Superior temporal gyrus (tissue), 1 donor: ENCODE results near the gene KLHL29.

ENCODE experiments used
- DNase-seq: peaks from one replicate; pipeline ENCODE4 v3.0.0-alpha.2; 2016; ENCODE audit errors: extremely low spot score

KLHL29 gene

DNA sequence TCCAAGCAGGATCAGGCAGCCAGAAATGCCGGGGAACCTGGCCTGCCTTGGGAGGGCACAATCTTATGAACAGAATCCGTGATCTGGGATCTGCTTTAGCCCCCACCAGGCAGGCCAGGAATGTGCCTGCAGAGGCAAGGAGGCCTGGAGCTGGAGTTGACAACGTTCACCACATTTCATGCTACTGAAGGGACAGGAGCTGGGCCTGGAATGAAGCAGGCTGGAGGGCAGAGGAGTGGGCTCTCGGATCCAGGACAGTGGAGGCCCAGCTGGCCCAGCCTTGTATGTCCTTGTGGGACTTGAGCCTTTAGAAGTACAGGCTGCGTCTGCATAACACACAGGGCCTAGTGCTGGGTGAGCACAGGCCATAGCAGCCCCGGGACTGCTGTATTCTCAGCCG is 91.8 kb downstream of the KLHL29 start:
- DNase-seq: no peak

- no peak for DNase-seq
These were observed 92.4 kb downstream of the KLHL29 start for GRCh38 chr2:23477392-23477791.

DNA sequence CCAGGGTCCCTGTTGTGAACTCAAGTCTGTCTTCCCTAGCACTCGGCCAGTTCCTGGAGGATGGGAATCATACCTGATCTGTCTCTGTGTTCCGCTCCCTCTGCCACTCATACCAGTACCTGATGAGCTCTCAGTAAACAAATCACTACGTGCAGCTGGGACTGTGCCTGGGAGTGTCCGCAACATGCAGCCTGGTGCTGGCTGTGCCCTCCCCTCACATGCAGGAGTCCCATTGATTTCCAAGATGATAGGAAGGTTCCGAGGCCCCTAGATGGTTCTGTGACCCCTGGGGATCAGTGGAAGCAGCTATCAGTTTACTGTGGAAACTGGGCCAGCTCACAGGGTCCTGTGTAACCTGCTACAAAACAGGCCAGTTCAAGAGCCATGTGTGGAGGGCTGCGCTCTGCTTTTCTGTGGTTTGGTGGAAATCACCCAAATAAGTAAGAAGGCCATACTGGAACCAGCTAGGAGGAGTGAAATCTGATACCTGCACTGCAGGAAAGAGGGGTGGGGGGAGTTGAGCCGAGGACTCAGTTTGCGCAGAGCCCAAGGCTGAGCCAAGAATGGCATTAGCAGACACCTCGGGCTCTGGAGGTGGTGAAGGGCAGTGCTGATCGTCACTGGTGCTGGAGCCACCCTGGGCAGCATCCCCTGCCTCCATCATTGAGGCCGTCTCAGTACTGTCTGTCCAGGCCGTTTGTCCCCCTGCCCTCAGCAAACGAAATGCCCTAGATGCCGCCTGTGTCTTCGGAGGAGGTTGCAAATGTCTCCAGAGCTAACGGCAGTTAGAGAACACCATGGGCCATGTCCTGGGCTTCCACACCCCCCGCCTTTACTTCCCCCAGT is 93.3 kb downstream of the KLHL29 start:
- DNase-seq: no peak

GRCh38 chr2:23478933-23479683 is 94.1 kb downstream of the KLHL29 start:
- no peak for DNase-seq

DNA sequence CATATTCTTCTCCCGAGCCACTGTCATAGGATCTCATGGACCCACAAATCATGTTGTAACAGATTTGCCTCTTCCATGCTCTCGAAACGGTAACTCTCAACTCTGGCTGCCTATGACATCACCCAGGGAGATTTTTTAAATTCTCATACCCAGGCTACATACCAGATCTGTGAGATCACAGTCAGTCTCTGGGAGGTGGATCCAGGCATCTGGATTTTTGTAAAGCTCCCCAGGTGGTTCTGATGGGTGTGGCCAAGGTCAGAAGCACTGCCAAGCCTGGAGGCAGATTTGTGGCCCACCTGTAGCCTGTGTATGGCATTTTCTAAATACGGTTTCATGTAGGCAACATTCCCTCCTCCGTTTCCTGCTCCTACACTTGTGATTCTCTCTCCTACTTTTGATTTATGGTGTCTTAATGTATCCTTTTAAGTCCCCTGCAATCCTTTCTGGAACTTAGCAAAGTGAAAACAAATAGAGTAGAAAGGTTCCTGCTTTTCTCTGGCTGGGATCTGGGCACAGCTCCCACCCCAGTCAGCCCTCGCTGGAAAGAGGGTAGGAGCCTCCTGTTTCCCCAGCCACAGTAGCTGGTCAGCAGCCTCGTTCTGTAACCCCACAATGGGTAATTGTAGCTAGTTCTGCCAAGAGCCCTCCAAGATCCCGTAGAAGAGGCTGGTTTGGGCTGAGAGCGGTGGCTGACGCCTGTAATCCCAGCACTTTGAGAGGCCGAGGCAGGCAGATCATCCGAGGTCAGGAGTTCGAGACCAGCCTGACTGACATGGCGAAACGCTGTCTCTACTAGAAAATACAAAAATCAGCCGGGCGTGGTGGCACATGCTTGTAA is 96.2 kb downstream of the KLHL29 start:
- DNase-seq: no peak

DNA sequence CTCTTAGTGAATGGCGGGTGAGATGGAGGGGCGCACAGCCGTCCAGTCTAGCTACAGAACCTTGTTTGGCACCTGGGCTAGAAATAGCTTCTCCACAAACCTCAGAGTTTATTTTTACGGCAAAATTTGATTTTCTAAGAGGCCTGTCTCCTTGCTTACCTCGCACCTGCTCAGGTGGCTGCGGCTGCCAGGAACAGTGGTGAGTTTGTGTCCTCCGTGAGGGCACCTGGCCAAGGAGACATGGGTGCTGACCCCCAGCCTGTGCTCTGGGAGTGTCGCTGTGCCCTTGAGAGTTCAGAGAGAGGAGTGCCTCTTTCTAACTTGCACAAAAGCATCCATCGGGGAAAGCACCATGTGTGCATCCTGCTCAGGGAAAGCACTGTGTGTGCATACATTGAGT is 97.2 kb downstream of the KLHL29 start:
- no peak for DNase-seq

DNA sequence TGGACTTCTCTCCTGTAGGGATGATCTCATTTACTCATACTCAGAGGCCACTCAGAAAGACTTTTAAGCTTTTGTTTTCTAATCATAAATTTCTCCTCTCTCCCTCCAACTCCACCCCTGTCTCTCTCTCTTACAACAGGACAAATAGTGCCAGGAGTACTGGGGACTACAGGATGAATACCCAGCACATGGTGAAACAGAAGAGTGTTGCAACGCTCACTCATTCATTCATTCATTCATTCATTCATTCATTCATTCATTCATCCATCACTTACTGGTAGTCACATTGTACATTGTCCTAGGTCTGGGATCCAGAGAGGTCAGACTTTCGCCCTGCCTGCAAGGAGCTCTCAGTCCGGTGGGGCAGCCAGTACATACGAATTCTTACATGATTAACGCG is 97.6 kb downstream of the KLHL29 start:
- no peak for DNase-seq

- no peak for DNase-seq
These were observed 98.8 kb downstream of the KLHL29 start for GRCh38 chr2:23483791-23484190.

- DNase-seq: no peak
These were observed 99.3 kb downstream of the KLHL29 start for GRCh38 chr2:23484275-23484674.

- DNase-seq: no peak
These were observed 99.8 kb downstream of the KLHL29 start for GRCh38 chr2:23484767-23485166.

DNA sequence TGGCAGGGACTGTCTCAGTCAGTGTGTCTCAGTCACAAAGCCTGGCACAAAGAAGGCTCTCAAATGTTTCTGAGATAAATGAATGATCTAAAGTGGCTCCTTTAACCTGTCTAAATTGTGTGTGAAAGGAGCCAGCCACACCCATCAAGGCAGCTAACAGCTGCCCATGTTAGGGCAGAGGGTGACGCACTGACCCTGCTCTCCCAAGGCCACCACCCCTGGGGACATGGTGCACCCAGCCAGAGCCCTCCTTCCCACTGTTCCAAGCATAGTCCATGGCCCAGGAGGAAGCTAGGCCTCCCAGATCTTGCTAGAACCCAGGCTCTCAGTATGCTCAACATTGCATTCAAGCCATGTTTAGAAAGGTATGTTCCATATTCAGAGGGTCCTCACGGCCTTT is 100.3 kb downstream of the KLHL29 start:
- DNase-seq: no peak

GRCh38 chr2:23485841-23486683 is 101.1 kb downstream of the KLHL29 start:
- no peak for DNase-seq

- DNase-seq: no peak
These were observed 101.7 kb downstream of the KLHL29 start for GRCh38 chr2:23486684-23487075.

DNA sequence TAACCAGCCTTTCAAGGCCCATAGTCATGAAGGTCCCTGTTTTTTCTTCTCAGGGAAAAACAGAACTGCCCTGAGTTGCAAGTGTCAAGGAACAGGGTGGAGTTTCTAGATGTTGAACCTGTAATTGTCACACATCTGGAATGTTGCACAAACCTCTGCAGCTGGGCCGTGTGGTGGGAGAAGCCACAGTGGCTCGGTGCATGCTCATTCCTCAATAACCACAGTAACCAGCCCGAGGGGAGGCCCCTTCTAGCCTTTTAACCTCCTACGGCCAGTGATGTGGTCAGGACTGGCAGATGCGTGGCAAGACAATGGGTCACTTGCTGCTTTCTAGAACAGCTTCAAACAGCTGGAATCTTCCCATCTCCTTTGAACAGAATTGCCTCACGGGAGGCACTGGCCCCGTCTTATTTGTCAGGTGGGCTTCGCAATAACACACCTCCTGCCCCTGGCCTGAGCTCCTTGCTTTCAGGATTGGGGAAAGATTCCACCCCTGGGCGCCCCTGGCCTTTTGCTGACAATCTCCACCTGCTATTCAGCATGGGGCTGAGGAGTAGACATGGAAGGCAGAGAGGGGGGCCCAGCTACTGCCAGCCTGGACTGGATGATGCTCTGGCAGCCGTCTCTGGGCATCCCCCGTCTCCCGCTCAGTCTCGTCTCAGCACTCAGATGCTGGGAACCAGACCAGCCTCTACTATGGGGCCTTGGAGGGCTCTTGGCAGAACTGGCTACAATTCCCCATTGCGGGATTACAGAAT is 102.9 kb downstream of the KLHL29 start:
- no peak for DNase-seq

DNA sequence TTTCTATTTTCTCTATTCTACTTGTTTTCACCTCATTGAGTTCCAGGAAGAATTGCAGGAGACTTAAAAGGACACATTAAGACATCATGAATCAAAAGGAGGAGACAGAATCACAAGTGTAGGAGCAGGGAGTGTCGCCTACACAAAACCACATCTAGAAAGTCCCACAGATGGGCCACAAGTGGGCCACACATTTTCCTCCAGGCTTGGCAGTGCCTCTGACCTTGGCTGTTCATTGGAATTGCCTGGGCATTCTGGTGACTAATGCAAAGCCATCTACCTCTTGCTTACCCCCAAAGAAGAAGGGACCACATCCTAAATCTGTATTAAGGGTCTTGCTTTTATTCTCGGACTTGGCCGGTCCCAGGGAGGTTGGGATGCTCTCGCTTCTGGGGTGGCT is 103.6 kb downstream of the KLHL29 start:
- DNase-seq: no peak

DNA sequence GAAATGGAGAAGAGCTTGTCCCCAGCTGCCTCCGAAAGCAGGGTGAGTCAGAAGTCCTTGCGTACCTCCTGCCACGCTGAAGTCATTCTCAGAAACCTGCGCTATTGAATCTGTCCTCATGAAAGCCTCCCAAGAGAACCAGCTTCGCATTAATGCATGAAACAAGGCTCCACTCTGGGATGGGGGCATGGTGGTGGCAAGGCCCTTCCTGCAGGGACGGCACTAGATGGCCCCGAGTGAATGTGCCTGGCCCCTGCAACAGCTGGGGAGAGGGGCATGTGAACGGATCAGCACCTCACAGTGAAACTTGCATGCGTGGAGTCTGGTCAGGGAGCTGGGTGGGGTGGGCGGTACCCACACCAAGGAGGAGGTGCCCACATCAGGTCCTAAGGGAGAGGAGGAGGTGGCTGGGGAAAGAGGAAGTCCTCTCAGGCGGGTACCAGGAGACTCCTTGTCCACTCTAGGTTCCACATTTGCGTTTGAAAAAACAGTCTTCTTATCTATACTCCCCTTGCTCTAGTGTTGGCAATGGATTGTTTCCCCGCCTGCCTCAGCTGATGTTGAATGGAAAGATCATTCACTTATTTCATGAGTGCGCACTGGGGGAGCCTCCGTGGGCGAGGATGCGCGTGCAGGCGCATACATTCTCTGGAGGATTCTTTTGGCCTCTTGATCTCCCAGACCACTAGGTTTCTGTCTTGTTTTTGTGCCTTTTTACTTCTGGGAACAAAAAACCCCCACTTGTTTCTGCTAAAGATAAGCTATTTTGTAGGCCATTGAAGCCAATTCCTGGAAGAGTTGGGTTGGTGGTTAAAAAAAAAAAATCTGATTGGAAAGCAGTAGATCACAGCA is 104.7 kb downstream of the KLHL29 start:
- no peak for DNase-seq

- DNase-seq: no peak
These were observed 106.8 kb downstream of the KLHL29 start for GRCh38 chr2:23491591-23492336.

DNA sequence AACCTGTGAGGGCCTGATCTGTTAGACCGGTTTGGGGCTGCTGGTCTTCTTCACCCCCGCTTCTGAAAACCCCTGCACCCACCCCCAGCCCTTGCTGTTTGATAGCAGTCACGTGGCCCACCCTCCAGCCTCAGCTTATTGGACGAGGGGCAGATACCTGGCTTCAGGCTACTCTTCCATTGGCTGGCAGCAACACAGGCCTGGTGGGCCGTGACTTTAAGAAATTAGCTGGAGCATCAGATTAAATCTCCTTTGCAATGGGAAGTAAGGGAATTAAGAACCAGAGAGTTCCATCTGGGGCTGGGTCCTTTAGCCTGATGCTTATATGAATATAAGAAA is 107.3 kb downstream of the KLHL29 start:
- DNase-seq: no peak

DNA sequence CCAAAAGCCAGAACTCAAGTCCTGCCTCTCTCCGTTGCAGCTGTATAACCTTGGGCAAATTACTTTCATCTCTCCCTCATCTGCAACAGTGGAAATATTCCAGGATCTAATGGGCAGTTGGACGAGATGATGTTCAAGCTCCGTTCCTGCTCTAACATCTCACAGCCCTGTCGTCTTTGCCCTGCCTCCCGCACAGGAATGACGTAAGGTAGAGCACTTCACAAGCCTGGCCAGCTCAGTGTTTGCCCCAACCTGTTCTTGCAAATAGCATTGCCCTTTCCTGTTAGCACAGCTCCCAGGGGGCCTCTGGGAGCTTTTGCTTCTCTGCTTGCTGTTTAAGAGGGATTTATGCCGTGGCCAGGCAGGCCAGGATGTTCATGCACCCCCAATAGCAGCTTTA is 107.9 kb downstream of the KLHL29 start:
- no peak for DNase-seq
